Prostate gland (tissue), 2 donors: ENCODE measurements around the gene PSME2.

Source experiments
- CTCF ChIP-seq, 4 experiments: fragments of 200-600 bp in 2 of 4; fragments of 450-650 bp in 2 of 4; sonication (generic) in 2 of 4; IDR thresholded peaks; 1 replicate in 3 of 4; 2 replicates in 1 of 4; pipeline ENCODE4 v1.5.1; 2016 to 2019; ENCODE audit warnings: antibody characterized with exemption in 4 of 4, mild to moderate bottlenecking in 2 of 4, moderate library complexity in 2 of 4
- POLR2AphosphoS5 ChIP-seq: sonication (generic); formaldehyde crosslinking; IDR thresholded peaks from one replicate; pipeline ENCODE4 v1.6.1; 2017; ENCODE audit warnings: antibody characterized with exemption

GRCh38 chr14:24172261-24172860, 26.0 kb upstream of the PSME2 start:
- TF ChIP-seq CTCF (IDR thresholded peaks at IDR 0.05) (no peak), POLR2AphosphoS5 (no peak)
